Activated B cell treated with CpG ODN at 0.5 μM for 24 hours (primary cell): Measurements from ENCODE around the gene EVI2B. TPM values are rescaled to one million over a fixed set of nuclear protein-coding genes. Genes with fewer than 3 reads are reported as not detected.

ENCODE experiments used
- ATAC-seq: fragments of 200-7000 bp; cut with Tn5 transposase; one replicate; pipeline ENCODE4 v1.10.0; 2021; ENCODE audit warnings: low read depth, mild to moderate bottlenecking, moderate library complexity
- CTCF ChIA-PET: fragments of 350-600 bp; sonication (Branson Sonifier 250); formaldehyde crosslinking; loops from one replicate; lab custom pipeline; 2021; ENCODE audit warnings: antibody characterized with exemption; lab: Charles Lee
- POLR2A ChIA-PET: fragments of 350-600 bp; sonication (Branson Sonifier 250); formaldehyde crosslinking; loops from one replicate; lab custom pipeline; 2021; ENCODE audit warnings: antibody characterized with exemption; lab: Charles Lee
- DNase-seq: peaks from one replicate; pipeline ENCODE4 v3.0.0; 2022
- H3K27ac Mint-ChIP-seq: one replicate; pipeline ENCODE4 v1.8.0; 2020; ENCODE audit warnings: mixed read lengths
- H3K27me3 Mint-ChIP-seq: one replicate; pipeline ENCODE4 v1.8.0; 2021; ENCODE audit warnings: mixed read lengths
- H3K36me3 Mint-ChIP-seq: one replicate; pipeline ENCODE4 v1.8.0; 2021; ENCODE audit warnings: low read depth, mixed read lengths
- H3K4me1 Mint-ChIP-seq: one replicate; pipeline ENCODE4 v1.8.0; 2021; ENCODE audit warnings: mixed read lengths
- H3K4me3 Mint-ChIP-seq: one replicate; pipeline ENCODE4 v1.8.0; 2020; ENCODE audit warnings: mild to moderate bottlenecking, mixed read lengths
- H3K9me3 Mint-ChIP-seq: one replicate; pipeline ENCODE4 v1.8.0; 2020; ENCODE audit warnings: mixed read lengths
- CTCF ChIP-seq: fragments of 200-600 bp; IDR thresholded peaks from one replicate; pipeline ENCODE4 v1.8.0; 2022; ENCODE audit warnings: antibody characterized with exemption, mild to moderate bottlenecking
- intact Hi-C: fragments of 100-400 bp; cut with micrococcal nuclease; formaldehyde crosslinking; loops from one replicate; pipeline ENCODE4 v1.15.1; 2024
- total RNA-seq: library from RNA; stranded (reverse); gene quantifications from 2 replicates; pipeline ENCODE4 v1.2.3, GENCODE V29; 2022

Gene EVI2B
- total RNA-seq, 1 donor from 2014 or later = 111 TPM

GRCh38 chr17:31295489-31295871, 18.4 kb downstream of the EVI2B start:
- Mint-ChIP-seq H3K27me3 (no peaks in the 10 kb centered on the region), H3K4me1 (no peaks in the 10 kb centered on the region), H3K4me3 (no peak overlapping the region), H3K27ac (no peak overlapping the region), H3K9me3 (no peaks in the 10 kb centered on the region), H3K36me3 (no peaks in the 10 kb centered on the region)
- no peak for TF ChIP-seq CTCF
- ChIA-PET CTCF (no interaction called here), POLR2A (no interaction called here)
- intact Hi-C loops = no loop called here
- DNase-seq (no peak), ATAC-seq (no peak)

- CTCF ChIA-PET = no interaction called here
- H3K27ac Mint-ChIP-seq = no peak overlapping the region
- no peaks in the 10 kb centered on the region for H3K9me3 Mint-ChIP-seq
- peaks cover 2% of the 10 kb centered on the region for H3K4me1 Mint-ChIP-seq
- ATAC-seq (no peak), DNase-seq (no peak)
- H3K4me3 Mint-ChIP-seq = no peak overlapping the region
- POLR2A ChIA-PET = no interaction called here
- no peaks in the 10 kb centered on the region for H3K36me3 Mint-ChIP-seq
- intact Hi-C loops = no loop called here
- TF ChIP-seq CTCF = no peak
- no peaks in the 10 kb centered on the region for H3K27me3 Mint-ChIP-seq
Measured at GRCh38 chr17:31294820-31295488, 18.9 kb downstream of the EVI2B start.

GRCh38 chr17:31294231-31294630, 19.6 kb downstream of the EVI2B start:
- H3K9me3 Mint-ChIP-seq = no peaks in the 10 kb centered on the region
- no peaks in the 10 kb centered on the region for H3K27me3 Mint-ChIP-seq
- ATAC-seq (no peak), DNase-seq (no peak)
- H3K36me3 Mint-ChIP-seq = no peaks in the 10 kb centered on the region
- intact Hi-C loops = no loop called here
- no peak overlapping the region for H3K27ac Mint-ChIP-seq
- H3K4me1 Mint-ChIP-seq = peaks cover 2% of the 10 kb centered on the region
- ChIA-PET POLR2A (no interaction called here), CTCF (no interaction called here)
- no peak for TF ChIP-seq CTCF
- no peak overlapping the region for H3K4me3 Mint-ChIP-seq

- intact Hi-C loops = no loop called here
- CTCF ChIA-PET = no interaction called here
Measured at GRCh38 chr17:31293581-31293980, 20.3 kb downstream of the EVI2B start.

GRCh38 chr17:31291820-31292219, 22.0 kb downstream of the EVI2B start:
- Mint-ChIP-seq H3K4me1 (peaks cover 2% of the 10 kb centered on the region), H3K4me3 (no peak overlapping the region), H3K27ac (no peak overlapping the region), H3K36me3 (no peaks in the 10 kb centered on the region), H3K27me3 (no peaks in the 10 kb centered on the region), H3K9me3 (no peaks in the 10 kb centered on the region)
- POLR2A ChIA-PET = no interaction called here
- intact Hi-C loops = no loop called here
- no peak for DNase-seq
- no peak for TF ChIP-seq CTCF
- no peak for ATAC-seq
- CTCF ChIA-PET = no interaction called here

More at GRCh38 chr17:31293581-31293980, 20.3 kb downstream of the EVI2B start:
- no peaks in the 10 kb centered on the region for H3K36me3 Mint-ChIP-seq
- peaks cover 2% of the 10 kb centered on the region for H3K4me1 Mint-ChIP-seq
- no peak for ATAC-seq
- no peaks in the 10 kb centered on the region for H3K9me3 Mint-ChIP-seq
- no peak overlapping the region for H3K4me3 Mint-ChIP-seq
- no peak overlapping the region for H3K27ac Mint-ChIP-seq
- POLR2A ChIA-PET = no interaction called here
- no peaks in the 10 kb centered on the region for H3K27me3 Mint-ChIP-seq
- no peak for DNase-seq
- TF ChIP-seq CTCF = no peak
